HG03575 (cell line): ENCODE measurements around the gene LDB3.

ENCODE experiments used
- ATAC-seq: cut with Tn5 transposase; IDR thresholded peaks from one replicate; pipeline ENCODE4 v1.9.1; 2021; ENCODE audit not compliant: unreplicated experiment, insufficient number of reproducible peaks, low FRiP score; ENCODE audit errors: extremely low read depth

LDB3 gene

DNA sequence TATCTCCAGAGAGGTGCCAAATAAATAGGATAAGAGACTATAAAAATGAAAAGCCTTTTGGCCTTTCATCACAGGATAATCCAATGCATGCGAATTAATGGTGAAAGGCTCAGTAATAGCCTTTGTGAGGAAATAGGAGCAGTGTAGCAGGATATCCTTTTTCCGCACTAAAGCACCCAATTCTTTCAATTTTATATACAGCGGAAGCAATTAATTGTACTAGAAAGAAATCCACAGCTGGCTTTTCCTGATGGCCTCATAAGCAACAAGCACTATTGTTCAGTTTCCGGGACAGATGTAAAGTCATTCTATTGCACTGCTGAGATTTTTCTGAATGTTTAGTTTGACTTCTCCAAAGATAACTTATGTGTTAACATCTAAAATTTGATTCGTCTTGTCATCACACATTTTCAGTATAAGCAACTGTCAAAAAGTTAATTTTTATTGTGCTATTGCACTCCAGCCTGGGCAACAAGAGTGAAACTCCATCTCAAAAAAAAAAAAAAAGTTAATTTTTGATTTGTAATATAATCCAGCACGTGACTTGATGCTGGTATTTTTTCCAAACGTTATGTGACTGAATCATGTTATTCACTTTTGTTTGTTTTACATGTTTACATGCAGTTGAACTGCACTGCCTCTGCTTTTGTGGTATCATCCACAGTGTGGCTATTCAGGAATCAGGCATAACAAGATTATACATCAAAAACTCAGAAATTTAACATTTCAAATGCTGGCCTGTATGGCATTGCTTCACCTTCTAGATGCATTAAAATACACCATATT, 79.7 kb downstream of the LDB3 start:
- ATAC-seq: no peak

DNA sequence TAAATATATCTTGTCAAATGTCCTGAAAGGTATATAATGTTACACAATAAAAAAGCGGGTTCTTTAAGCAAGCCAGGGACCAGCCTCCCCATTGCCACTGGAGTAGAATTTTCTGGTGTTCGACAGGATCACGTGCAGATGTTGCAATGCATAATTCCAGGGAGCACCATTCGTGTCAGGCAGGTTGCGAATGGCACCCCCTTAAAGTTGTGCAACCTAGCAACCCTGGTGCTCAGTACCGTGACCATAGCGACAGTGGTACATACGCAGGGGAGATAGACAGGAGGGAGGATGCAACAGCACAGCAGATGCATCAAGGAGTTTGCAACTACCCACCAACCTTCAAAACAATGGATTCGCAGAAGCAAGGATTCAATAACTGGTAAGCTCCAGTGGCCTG, 81.5 kb downstream of the LDB3 start:
- ATAC-seq: no peak

DNA sequence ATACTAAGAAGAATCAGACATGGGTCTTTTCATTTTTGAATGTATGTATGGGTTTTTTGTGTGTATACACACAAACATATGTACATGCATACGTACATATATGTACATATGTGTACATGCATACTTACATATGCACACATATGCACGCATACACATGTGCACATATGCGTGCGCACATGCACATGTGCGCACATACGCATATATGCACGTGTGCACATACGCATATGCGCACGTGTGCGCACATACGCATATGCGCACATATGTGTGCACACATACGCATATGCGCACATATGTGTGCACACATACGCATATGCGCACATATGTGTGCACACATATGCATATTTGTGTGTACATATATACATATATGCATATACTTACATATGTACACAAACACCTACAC, 83.2 kb downstream of the LDB3 start:
- ATAC-seq: no peak

DNA sequence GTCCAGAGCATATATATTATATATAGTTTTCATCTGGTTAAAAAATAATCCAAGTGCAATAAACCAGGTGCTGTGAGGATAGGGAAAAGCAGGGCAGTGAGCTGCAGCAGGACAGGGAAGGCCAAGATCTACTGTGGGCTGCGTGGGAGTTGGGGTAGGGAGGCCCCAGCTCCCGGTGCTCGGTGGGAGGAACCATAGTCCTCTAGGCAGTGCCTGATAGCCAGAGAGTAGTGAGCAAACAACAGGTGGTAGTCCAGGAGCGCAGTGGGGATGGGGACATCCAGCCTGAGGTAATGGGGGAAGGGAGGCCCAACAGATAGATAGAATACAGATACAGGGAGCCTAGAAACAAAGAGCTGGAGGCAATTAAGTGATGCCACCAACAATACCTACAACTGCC, 84.0 kb downstream of the LDB3 start:
- ATAC-seq: no peak

DNA sequence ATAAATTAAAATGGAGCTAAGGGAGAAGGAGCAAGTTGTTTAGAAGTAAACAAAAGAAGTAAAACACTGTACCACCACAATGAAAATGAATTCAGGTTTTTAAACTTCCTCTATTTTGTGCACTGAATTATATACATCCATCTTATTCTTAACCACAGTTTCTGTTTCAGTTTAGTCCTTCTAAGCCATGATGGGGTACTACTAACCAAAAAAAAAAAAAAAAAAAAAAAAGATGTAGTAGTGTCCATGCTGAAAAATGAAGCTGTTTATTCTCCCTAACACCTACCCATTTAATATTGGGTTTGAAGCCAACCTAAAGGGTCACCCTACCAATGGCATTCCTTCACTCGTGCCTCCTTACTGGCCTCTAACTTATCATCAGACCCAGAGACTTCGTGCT, 84.7 kb downstream of the LDB3 start:
- ATAC-seq: no peak

DNA sequence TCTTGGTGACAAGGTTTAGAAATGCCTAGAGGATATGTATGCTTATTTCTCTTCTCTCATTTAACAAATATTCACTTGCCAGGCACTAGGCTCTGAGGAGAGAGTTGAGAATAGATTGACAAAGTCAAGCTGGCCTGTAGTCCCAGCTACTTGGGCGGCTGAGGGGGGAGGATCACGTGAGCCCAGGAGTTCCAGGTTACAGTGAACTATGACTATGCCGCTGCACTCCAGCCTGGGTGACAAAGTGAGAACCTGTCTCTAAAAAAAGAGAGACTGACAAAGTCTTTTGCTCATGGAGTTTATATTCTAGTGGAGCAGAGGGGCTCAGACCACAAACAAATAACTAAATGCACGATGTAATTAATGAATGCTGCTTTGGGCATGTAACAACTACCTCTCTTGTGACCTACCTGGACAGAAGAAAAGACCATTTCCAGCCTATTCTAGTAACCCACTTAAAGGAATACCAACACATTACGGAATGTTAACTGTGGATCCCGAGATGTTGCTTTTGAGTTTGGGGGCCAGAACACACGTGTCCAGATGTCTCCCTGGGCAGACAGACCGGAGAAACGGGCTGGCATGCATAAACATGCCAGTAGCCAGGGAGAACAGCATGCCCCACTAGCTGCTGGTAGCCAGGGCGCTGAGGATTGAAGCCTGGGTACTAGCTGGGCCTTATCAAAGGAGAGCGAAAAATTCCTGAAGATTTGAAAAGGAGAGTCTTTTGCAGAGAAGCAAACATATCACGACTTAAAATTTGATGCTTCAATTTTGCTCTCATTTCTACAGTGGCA, 85.5 kb downstream of the LDB3 start:
- ATAC-seq: no peak

DNA sequence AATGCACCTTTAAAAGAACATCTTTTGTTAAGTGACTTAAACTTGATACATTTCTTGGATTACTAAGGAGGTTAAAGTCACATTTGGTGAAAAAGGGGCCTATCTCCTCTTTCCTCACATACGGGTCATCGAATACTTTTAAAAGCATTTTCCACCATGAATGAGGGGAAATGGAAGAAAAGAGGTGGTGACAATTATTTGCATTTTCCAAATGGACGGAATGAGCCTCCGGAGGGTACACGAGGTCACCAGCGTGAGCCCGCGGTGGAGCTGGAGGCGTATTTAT, 87.1 kb downstream of the LDB3 start:
- ATAC-seq: no peak

DNA sequence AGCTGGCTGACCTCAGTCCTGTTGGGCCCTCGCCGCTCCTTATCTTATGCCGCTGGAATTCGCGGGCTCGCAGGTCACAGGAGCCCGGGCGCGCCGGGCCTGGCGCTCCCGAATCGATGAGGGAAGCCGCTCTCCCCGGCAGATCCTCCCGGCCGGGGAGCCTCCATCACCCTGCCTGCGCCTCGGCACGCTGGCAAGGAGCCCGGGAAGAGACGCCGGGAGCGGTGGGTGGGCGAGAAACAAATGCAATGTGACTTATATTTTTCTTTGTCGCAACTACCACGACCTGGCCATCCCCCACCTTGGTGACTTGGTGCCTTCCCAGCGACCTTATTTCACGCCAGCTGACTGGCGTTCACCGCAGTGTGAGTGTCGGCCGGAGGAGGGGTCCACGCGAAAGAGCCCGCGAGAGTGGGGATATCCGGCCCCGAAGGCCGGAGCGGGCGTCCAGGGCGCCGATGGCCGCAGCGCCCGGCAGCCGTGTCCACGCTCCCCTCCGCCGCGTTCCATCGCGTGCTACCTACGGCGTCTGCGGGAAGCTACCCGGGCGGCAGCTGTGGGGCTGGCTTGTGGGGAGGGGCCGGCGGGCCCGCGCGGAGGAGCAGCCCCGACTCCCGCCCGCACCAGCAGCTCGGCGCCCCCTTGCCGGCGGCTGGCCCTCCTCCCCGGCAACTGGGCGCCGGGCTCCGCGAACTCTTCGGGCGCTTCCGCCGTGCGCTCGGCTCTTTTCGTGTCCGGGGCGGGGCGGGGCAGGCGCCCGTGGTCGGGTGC, 87.6 kb downstream of the LDB3 start:
- ATAC-seq: no peak

DNA sequence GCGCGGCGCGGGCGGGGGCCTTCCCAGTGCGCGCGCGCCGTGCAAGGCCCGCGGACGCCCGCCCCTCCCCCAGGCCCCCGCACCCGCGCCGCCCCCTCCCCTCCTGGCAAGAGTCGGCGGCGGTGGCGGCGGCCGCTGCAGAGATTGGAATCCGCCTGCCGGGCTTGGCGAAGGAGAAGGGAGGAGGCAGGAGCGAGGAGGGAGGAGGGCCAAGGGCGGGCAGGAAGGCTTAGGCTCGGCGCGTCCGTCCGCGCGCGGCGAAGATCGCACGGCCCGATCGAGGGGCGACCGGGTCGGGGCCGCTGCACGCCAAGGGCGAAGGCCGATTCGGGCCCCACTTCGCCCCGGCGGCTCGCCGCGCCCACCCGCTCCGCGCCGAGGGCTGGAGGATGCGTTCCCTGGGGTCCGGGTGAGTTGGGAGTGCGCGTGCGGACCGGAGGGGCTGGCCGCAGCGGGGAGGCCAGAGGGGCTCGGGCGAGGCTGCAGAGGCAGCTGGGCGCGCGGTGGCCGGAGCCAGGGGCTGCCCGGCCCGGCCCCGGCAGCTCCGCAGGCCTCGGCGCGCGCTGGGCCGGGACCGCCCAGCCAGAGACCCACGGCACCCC, 88.3 kb downstream of the LDB3 start, which contains the start of gene BMPR1A:
Gene BMPR1A (plus strand): TSS at position 109 of the 602 bp plus-strand sequence. CDS start 119,400 bp downstream, outside the sequence.
- ATAC-seq: no peak

DNA sequence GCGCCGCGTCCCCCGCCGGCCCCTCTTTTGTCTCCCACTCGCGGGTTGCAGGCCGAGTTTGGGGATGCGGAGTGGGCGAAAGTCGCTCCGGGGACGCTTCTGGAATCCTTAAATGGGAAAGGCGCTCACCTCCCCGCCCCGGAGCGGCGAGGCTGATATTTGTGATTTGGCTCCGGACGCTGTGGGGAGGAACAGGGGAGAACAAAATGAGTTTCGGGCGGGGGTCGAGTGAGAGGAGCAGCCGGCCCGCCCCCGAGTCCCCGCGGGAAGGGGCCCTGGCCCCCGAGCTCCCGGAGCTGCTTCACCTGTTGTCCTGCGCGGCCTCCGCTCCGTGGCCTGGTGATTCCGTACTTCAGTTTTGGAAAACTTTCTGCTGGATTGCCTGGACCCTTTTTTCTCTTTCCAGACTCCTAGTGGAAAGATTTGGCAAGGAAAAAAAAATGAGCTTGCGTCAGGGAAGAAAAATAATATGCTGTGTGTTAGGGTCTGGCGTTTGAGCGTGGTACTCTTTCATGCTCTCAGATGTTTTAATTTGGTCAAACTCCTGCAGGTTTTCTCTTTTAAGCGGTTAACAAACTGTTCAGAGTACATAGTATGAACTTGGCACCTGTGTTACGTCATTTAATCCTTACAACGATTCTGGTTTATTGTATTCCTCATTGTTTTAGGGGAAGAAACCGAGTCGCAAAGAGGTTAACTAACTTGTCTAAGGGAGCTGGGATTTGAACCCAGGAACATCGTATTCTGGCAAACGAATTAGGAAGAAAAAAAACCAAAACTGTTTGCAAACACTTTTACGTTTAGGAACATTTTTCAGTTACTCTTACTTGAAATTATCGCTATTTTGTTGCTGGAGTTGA, 89.0 kb downstream of the LDB3 start:
- no peak for ATAC-seq

DNA sequence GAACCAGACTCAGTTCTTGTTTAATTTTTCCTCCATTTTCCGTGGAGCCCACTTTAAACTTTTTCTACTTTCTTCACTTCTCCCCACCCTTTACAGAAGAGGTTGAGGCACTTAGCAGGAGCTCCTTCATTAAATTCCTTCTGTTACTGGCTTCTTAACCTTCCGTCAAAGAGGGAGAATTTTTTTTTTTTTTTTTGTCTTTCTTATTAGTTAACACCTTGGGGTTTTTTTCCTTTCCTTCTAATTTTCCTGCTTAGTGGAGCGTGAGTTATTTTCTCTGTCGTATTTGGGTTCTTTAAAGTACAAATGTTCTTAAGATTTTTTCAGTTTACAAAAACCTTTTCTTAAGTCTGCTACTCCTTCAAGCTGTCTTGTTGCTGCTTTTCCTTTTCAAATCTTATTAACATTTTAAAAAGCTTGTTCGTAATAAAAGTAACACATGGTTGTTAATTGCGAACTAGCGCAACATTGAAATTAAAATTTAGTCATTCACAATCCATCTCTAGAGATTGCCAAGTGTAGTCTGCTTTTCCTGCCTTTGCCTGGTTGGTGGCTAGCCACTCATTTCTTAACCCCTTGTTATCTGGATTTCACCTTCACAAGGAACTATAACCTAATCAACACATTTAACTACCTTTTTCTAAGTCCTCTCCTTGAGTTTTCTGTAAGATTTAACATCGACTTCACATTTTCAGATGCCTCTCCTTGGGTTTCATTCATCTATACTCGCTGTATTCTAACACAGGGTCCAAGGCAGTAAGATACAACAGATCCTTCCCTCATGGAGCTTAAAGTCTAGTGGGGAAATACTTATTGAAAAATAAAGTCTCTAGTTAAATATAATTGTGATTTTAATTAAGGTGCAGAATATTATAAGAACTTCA, 90.1 kb downstream of the LDB3 start:
- ATAC-seq: no peak

DNA sequence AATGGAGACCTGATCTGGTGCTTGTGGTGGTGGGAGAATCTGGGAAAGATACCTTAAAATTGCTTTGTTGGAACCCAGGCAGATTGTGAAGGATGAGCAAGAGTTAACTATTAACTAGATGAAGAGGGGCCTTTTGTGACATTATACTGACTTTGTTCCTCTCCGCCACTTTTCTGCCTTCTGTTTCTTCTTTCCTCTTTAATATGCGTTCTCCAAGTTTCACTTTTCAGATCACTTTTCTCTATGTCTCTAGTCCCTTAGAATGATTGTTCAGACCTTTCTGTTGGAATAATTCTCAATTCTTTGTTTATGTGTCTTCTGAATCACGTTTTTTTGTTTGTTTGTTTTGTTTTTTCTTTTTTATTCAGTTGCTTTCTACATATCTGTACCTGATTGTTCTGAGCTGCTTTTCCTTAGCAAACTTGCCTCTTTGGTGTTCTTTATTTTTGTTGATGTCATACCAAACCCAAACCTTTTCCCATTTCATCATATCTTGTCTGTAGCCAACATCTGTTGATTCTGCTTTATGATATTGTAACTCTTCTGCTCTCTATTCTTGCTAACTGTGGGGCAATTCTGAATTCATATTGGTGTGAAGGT, 90.9 kb downstream of the LDB3 start:
- ATAC-seq: no peak

DNA sequence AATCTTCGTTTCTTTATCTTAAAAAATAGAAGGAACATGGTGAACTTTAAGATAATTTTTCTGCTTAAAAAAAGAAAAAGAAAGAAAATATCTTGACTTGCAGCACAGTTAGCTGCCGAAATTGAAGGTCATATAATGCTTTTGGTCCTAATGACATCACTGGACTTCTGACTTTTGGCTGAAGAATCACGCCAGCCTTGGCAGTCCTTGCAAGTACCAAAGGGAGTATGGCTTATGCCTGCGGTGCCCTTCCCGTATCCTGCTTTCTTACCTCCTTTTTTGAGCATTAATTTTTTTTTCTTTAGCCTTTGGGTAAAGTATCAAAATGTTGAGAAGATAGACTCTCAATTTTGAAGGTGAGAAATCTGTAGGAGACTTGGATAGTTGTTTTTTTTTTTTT, 95.1 kb downstream of the LDB3 start:
- ATAC-seq: no peak

DNA sequence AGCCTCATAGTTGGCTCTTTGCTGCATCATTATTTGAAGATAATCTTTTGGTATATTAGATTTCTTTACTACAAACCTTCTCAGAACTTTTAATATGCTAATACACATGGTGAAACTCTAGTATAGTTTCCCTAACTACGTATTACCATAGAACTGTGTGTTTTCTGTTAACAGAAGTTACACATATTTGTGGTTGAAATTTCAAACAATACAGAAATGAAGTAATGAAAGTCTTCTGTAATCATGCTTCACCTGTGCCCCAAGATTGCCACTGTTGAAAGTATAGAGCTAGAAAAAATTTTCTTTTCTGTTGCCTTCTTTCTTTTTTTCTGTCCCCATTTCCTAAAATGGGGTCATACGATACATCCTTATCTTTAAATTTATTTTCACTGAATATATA, 97.2 kb downstream of the LDB3 start:
- no peak for ATAC-seq

DNA sequence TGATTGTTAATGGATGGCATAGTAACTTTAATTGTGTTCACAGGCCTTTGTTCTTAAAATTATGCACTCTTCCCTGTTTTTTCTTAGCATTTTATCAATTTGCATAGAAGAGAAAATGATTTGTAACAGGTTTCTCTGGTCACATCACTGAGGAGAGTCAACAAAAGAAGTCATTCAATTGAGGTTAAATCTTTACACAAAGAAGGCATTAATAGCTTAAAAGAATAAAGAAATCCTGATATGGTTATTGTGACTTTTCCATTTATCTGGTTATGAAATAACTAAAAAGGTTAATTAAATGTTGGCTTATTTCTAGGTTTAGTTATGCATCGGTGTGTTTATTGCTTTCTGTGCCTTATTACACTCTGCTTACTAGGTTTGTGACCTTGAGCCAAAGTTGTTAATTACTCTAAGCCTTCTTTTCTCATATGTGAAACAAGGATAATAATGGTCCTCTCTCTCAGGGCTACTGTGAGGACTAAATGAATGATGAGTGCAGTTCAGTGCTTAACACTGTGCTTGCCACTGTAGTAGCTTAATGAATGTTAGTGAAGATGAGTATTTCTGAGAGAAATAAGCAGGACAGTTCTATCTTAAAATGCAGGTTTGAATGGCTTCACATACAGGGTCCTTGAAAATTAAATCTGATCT, 100.2 kb downstream of the LDB3 start:
- ATAC-seq: no peak

DNA sequence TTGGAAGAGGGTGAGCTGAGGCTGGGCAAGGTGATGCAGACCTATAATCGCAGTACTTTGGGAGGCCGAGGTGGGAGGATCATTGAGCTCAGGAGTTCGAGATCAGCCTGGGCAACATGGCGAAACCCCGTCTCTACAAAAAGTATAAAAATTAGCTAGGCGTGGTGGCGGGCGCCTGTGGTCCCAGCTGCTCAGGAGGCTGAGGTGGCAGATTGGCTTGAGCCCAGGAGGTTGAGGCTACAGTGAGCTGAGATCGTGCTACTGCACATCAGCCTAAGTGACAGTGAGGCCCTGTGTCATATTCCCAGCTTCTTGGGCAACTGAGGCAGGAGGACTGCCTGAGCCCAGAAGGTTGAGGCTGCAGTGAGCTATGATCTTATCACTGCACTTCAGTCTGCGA, 101.7 kb downstream of the LDB3 start:
- no peak for ATAC-seq

DNA sequence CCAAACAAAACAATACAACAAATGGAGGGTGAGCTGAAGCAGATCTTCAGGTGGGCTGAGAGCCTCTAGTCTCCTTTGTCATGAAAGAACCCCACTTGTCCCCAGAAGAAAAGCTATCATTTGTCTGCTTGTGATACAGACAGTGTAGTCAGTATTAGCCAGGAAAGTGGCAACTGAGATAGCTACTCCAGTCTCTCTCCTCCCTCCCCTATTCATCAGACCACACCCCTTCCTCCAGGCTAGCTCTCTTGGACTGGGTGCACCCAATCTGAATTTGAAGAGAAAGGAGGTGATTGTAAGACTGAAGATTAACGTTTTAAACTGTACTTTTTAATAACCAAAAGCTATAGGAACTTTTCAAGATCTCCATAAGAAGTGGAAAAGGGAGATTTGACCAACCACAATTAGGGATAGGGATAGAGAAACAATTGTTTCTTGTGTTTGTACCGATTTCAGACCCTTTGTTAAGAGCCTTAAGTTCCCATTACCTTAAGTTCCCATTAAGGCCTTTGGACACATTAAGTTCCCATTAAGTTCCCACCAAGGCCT, 102.2 kb downstream of the LDB3 start:
- no peak for ATAC-seq
